IMR-90 (cell line): ENCODE measurements around the gene ZNF714. TPM values are rescaled to one million over a fixed set of nuclear protein-coding genes. Genes with fewer than 3 reads are reported as not detected.

Source experiments
- ATAC-seq: fragments of 200-7000 bp; cut with Tn5 transposase; 2 replicates; pipeline ENCODE4 v1.9.1; 2020; ENCODE audit warnings: low read depth, mild to moderate bottlenecking, moderate library complexity
- BruUV-seq: library from RNA; stranded (reverse); fragments of 400-500 nt; replicated peaks from 2 replicates; lab custom pipeline; 2021; lab: Mats Ljungman, UMichigan
- CTCF ChIA-PET: fragments of 300-600 bp; formaldehyde crosslinking; extraction: SDS; loops from one replicate; lab custom pipeline; 2021; ENCODE audit warnings: antibody characterized with exemption; lab: Yijun Ruan, JAX
- POLR2A ChIA-PET: fragments of 300-600 bp; sonication (Branson Sonifier 250); formaldehyde crosslinking; loops from one replicate; lab custom pipeline; 2022; ENCODE audit warnings: antibody characterized with exemption; ENCODE audit not compliant: unreplicated experiment; lab: Charles Lee
- DNase-seq: peaks from one replicate; pipeline ENCODE4 v3.0.0; 2013
- H2AFZ ChIP-seq: replicated peaks from 2 replicates; pipeline ENCODE3; 2013; ENCODE audit warnings: low read length, mild to moderate bottlenecking; ENCODE audit not compliant: poor library complexity
- H2AK5ac ChIP-seq: 2 replicates; pipeline ENCODE4 v1.6.1; 2013; ENCODE audit warnings: low read depth, low read length, inconsistent platforms
- H2AK9ac ChIP-seq: replicated peaks from 2 replicates; pipeline ENCODE3; 2013; ENCODE audit warnings: mild to moderate bottlenecking, low read depth, low read length, moderate library complexity; ENCODE audit not compliant: poor library complexity
- H2BK120ac ChIP-seq: 2 replicates; pipeline ENCODE4 v1.6.1; 2013; ENCODE audit warnings: low read depth, low read length, inconsistent platforms
- H2BK15ac ChIP-seq: 3 replicates; pipeline ENCODE4 v1.6.1; 2013; ENCODE audit warnings: low read depth, low read length, inconsistent platforms
- H2BK20ac ChIP-seq: 2 replicates; pipeline ENCODE4 v1.6.1; 2013; ENCODE audit warnings: low read depth, mild to moderate bottlenecking, inconsistent platforms, low read length, moderate library complexity
- H2BK5ac ChIP-seq: 2 replicates; pipeline ENCODE4 v1.6.1; 2013; ENCODE audit warnings: mild to moderate bottlenecking, low read depth, low read length, inconsistent platforms; ENCODE audit not compliant: poor library complexity, severe bottlenecking
- H3K14ac ChIP-seq: replicated peaks from 2 replicates; pipeline ENCODE4 v1.6.1; 2013; ENCODE audit warnings: low read depth, low read length, inconsistent platforms
- H3K18ac ChIP-seq: 2 replicates; pipeline ENCODE4 v1.6.1; 2013; ENCODE audit warnings: low read depth, low read length, control low read depth
- H3K23ac ChIP-seq: 2 replicates; pipeline ENCODE4 v1.6.1; 2013; ENCODE audit warnings: low read depth, low read length, inconsistent platforms
- H3K27ac ChIP-seq: 2 replicates; pipeline ENCODE4 v1.5.1; 2013; ENCODE audit warnings: mild to moderate bottlenecking, control low read depth, low read length; ENCODE audit not compliant: insufficient read depth
- H3K27me3 ChIP-seq: 2 replicates; pipeline ENCODE4 v1.6.1; 2013; ENCODE audit warnings: low read length; ENCODE audit not compliant: control insufficient read depth, insufficient read depth
- H3K36me3 ChIP-seq: 2 replicates; pipeline ENCODE4 v1.6.1; 2013; ENCODE audit warnings: low read length, mixed read lengths; ENCODE audit not compliant: control insufficient read depth, insufficient read depth
- H3K4ac ChIP-seq: 2 replicates; pipeline ENCODE4 v1.6.1; 2013; ENCODE audit warnings: low read depth, low read length, inconsistent platforms
- H3K4me1 ChIP-seq: 2 replicates; pipeline ENCODE4 v1.6.1; 2013; ENCODE audit warnings: low read length, mixed read lengths; ENCODE audit not compliant: control insufficient read depth, insufficient read depth
- H3K4me2 ChIP-seq: 2 replicates; pipeline ENCODE4 v1.6.1; 2013; ENCODE audit warnings: low read depth, mild to moderate bottlenecking, control low read depth, low read length, moderate library complexity
- H3K4me3 ChIP-seq: 2 replicates; pipeline ENCODE4 v1.5.1; 2013; ENCODE audit warnings: low read depth, mild to moderate bottlenecking, control low read depth, low read length, moderate library complexity; ENCODE audit not compliant: insufficient read depth
- H3K56ac ChIP-seq: 2 replicates; pipeline ENCODE4 v1.6.1; 2013; ENCODE audit warnings: low read length, inconsistent platforms; ENCODE audit not compliant: insufficient read depth; ENCODE audit errors: extremely low read depth
- H3K79me1 ChIP-seq, 2 experiments: 2 replicates each; pipeline ENCODE4 v1.6.1; 2013; ENCODE audit warnings: low read length in 2 of 2, inconsistent platforms in 1 of 2, low read depth in 1 of 2
- H3K9ac ChIP-seq: 2 replicates; pipeline ENCODE4 v1.6.1; 2013; ENCODE audit warnings: low read depth, low read length, control low read depth
- H3K9me1 ChIP-seq: 2 replicates; pipeline ENCODE4 v1.6.1; 2013; ENCODE audit warnings: low read length, inconsistent platforms; ENCODE audit not compliant: insufficient read depth
- H3K9me3 ChIP-seq: 2 replicates; pipeline ENCODE4 v1.6.1; 2013; ENCODE audit warnings: low read length; ENCODE audit not compliant: control insufficient read depth, insufficient read depth
- H4K20me1 ChIP-seq: 2 replicates; pipeline ENCODE4 v1.6.1; 2013; ENCODE audit warnings: low read length, inconsistent platforms; ENCODE audit not compliant: insufficient read depth
- H4K5ac ChIP-seq: 2 replicates; pipeline ENCODE4 v1.6.1; 2013; ENCODE audit warnings: mild to moderate bottlenecking, low read depth, low read length, control low read depth
- H4K8ac ChIP-seq, 2 experiments: 2 replicates each; pipeline ENCODE4 v1.6.1; 2013; ENCODE audit warnings: low read depth in 2 of 2, low read length in 2 of 2, control low read depth in 1 of 2, inconsistent platforms in 1 of 2
- H4K91ac ChIP-seq: 2 replicates; pipeline ENCODE4 v1.6.1; 2013; ENCODE audit warnings: low read depth, low read length, inconsistent platforms; ENCODE audit not compliant: insufficient read depth
- BHLHE40 ChIP-seq: fragments of 150-350 bp; IDR thresholded peaks from 2 replicates; pipeline ENCODE4 v1.6.1; 2016; ENCODE audit warnings: mild to moderate bottlenecking, low read depth, low read length
- CHD1 ChIP-seq: IDR thresholded peaks from 2 replicates; pipeline ENCODE4 v1.6.1; 2012; ENCODE audit warnings: low read depth, low read length, improper control_type of control experiment
- FOS ChIP-seq: fragments of 150-350 bp; IDR thresholded peaks from 2 replicates; pipeline ENCODE4 v1.6.1; 2016; ENCODE audit warnings: low read depth, low read length
- RAD21 ChIP-seq: IDR thresholded peaks from 2 replicates; pipeline ENCODE4 v1.6.1; 2012; ENCODE audit warnings: low read length, improper control_type of control experiment
- SMC3 ChIP-seq: fragments of 150-350 bp; IDR thresholded peaks from 2 replicates; pipeline ENCODE4 v1.6.1; 2016; ENCODE audit warnings: low read depth, mild to moderate bottlenecking, antibody characterized with exemption, low read length, moderate library complexity
- dilution Hi-C: fragments of 300-500 bp; cut with HindIII; formaldehyde crosslinking; loops from one replicate; pipeline ENCODE4 v1.14.3; 2018; ENCODE audit warnings: low sequenced_read_pairs; ENCODE audit not compliant: unreplicated experiment
- in situ Hi-C: fragments of 300-500 bp; cut with MboI; formaldehyde crosslinking; loops from 3 replicates; pipeline ENCODE4 v1.14.3; 2019; ENCODE audit warnings: low sequenced_read_pairs, inconsistent platforms, mixed read lengths
- intact Hi-C: fragments of 100-400 bp; cut with micrococcal nuclease; formaldehyde crosslinking; loops from 2 replicates; pipeline ENCODE4 v1.10.0; 2022
- polyA plus RNA-seq, 3 experiments: library from polyadenylated mRNA; depleted of rRNA; stranded (reverse); fragments of >200 nt; gene quantifications; 2 replicates each; pipeline ENCODE4 v1.2.3, GENCODE V29; 2012; ENCODE audit warnings: low replicate concordance in 1 of 3
- total RNA-seq: library from RNA; depleted of rRNA; stranded (reverse); fragments of >200 nt; gene quantifications from 2 replicates; pipeline ENCODE4 v1.2.3, GENCODE V29; 2012
- TF ChIP-seq, protein P1 (sequence below): fragments of 150-350 bp; IDR thresholded peaks from 2 replicates; pipeline ENCODE4 v1.6.1; 2017; ENCODE audit warnings: mild to moderate bottlenecking, antibody characterized with exemption, low read length, low read depth
- TF ChIP-seq, protein P2 (sequence below): conservative IDR thresholded peaks from 2 replicates; pipeline ENCODE4 v1.5.1; 2012; ENCODE audit warnings: mild to moderate bottlenecking, low read depth, low read length, improper control_type of control experiment

ZNF714 gene
- total and polyA plus RNA-seq, 2 of the 4 experiments (the other 2 are of a cell fraction), result 7.2 to 14.3 TPM

DNA sequence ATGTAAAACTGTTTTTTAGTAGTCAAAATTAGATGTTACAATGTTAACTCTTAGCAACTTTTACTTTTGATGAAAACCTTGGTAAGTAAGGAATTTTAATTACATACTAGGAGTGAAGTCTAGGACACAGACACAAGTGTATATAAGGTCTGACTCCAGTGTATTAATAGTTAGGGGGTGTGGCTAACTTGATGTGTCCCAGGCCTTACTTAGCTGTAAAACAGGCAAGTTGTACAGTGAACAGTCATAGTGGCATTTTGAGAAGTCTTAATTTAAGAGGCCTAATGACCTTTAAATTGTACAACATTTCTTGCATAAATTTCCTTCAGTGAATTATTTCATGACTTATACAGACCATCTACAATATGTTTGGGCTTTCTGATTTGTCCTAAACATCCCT, 66.7 kb downstream of the ZNF714 start:
- no peaks in the 10 kb centered on the region for H3K27me3 ChIP-seq
- no peak overlapping the region for H2BK20ac ChIP-seq
- no peak for DNase-seq
- H3K23ac ChIP-seq, result no peak overlapping the region
- no peak overlapping the region for H2BK15ac ChIP-seq
- no peak overlapping the region for H3K18ac ChIP-seq
- H2AK5ac ChIP-seq, result no peak overlapping the region
- no peak overlapping the region for H3K56ac ChIP-seq
- H3K79me1 ChIP-seq, result peaks cover 8 to 9% of the 10 kb centered on the region in 2 experiments; a peak in 3 of 4 replicates
- no TSS peak for BruUV-seq
- H3K27ac ChIP-seq, result no peak overlapping the region
- no peak overlapping the region for H4K91ac ChIP-seq
- TF ChIP-seq, protein P1, sequence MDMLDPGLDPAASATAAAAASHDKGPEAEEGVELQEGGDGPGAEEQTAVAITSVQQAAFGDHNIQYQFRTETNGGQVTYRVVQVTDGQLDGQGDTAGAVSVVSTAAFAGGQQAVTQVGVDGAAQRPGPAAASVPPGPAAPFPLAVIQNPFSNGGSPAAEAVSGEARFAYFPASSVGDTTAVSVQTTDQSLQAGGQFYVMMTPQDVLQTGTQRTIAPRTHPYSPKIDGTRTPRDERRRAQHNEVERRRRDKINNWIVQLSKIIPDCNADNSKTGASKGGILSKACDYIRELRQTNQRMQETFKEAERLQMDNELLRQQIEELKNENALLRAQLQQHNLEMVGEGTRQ, result no peak
- no peak for TF ChIP-seq CHD1
- TF ChIP-seq, protein P2, sequence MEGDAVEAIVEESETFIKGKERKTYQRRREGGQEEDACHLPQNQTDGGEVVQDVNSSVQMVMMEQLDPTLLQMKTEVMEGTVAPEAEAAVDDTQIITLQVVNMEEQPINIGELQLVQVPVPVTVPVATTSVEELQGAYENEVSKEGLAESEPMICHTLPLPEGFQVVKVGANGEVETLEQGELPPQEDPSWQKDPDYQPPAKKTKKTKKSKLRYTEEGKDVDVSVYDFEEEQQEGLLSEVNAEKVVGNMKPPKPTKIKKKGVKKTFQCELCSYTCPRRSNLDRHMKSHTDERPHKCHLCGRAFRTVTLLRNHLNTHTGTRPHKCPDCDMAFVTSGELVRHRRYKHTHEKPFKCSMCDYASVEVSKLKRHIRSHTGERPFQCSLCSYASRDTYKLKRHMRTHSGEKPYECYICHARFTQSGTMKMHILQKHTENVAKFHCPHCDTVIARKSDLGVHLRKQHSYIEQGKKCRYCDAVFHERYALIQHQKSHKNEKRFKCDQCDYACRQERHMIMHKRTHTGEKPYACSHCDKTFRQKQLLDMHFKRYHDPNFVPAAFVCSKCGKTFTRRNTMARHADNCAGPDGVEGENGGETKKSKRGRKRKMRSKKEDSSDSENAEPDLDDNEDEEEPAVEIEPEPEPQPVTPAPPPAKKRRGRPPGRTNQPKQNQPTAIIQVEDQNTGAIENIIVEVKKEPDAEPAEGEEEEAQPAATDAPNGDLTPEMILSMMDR, result no peak
- TF ChIP-seq FOS, result no peak
- no peak for TF ChIP-seq RAD21
- no peak for TF ChIP-seq SMC3
- no peak for TF ChIP-seq BHLHE40
- H2AK9ac ChIP-seq, result no peak overlapping the region
- no peaks in the 10 kb centered on the region for H4K20me1 ChIP-seq
- H3K9me1 ChIP-seq, result no peaks in the 10 kb centered on the region
- H3K9me3 ChIP-seq, result no peaks in the 10 kb centered on the region; the same call in 1 of the 2 replicates
- no peak overlapping the region for H2AFZ ChIP-seq
- H3K9ac ChIP-seq, result no peak overlapping the region
- no peak overlapping the region for H3K4me3 ChIP-seq
- in situ Hi-C loops, result no loop called here
- H4K8ac ChIP-seq, result no peak overlapping the region
- no peak overlapping the region for H4K5ac ChIP-seq
- H2BK120ac ChIP-seq, result no peak overlapping the region
- no peak for ATAC-seq
- CTCF ChIA-PET, result no interaction called here
- H3K36me3 ChIP-seq, result peaks cover 43% of the 10 kb centered on the region
- H2BK5ac ChIP-seq, result no peak overlapping the region
- no peak overlapping the region for H3K4me2 ChIP-seq
- dilution Hi-C loops, result no loop called here
- POLR2A ChIA-PET, result no interaction called here
- intact Hi-C loops, result loop anchor here (10.0 kb wide), 1 partner anchor 124 kb away; the partner anchor contains the start of gene ZNF430
- no peaks in the 10 kb centered on the region for H3K4me1 ChIP-seq
- no peak overlapping the region for H3K4ac ChIP-seq
- no peak overlapping the region for H3K14ac ChIP-seq
